Measurements from ENCODE around the gene KRTAP10-3.

DNA sequence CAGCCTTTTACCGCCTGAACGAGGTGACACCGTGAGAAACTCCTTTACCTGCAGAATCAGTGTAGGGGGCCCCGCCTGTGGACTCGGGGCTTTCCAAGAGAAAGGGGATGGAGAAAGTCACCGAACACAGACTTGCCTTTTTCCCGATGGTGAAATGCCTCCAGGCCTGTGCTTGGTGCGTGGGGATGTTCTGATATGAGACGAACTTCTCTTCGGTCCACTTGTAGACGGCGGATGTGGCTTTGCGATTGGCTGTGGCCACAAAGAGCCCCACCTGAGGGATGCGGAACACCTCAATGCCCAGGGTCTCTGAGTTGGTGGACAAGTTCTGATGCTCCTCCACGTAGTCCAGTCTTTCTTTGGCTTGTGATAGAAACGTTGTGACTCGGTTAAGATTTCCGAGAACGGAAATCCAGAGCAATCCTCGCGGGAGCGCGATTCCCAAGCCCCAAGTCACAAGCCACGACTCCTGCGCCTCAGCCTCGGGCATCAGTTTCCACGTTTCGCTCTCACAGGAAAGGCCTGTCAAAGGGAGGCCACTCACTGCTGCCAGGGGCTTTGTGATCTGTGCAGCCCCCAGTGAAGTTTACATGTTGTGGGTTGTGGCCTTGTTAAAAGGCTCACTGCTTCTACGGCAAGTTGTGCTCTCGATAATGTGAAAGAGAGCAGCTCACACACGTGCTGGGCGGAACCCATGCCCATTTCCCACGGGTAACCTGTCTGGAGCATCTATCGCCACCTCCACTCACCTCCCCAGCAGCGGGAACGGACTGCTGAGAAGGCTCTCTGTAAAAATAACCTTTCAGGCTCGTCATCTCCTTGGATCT, 31.2 kb downstream of the KRTAP10-3 start:
- no peak for TF ChIP-seq POLR2A (IDR thresholded peaks at IDR 0.05)
- TF ChIP-seq, protein P1, sequence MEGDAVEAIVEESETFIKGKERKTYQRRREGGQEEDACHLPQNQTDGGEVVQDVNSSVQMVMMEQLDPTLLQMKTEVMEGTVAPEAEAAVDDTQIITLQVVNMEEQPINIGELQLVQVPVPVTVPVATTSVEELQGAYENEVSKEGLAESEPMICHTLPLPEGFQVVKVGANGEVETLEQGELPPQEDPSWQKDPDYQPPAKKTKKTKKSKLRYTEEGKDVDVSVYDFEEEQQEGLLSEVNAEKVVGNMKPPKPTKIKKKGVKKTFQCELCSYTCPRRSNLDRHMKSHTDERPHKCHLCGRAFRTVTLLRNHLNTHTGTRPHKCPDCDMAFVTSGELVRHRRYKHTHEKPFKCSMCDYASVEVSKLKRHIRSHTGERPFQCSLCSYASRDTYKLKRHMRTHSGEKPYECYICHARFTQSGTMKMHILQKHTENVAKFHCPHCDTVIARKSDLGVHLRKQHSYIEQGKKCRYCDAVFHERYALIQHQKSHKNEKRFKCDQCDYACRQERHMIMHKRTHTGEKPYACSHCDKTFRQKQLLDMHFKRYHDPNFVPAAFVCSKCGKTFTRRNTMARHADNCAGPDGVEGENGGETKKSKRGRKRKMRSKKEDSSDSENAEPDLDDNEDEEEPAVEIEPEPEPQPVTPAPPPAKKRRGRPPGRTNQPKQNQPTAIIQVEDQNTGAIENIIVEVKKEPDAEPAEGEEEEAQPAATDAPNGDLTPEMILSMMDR (IDR thresholded peaks at IDR 0.05 in 4 of 5, conservative IDR thresholded peaks at IDR 0.05 in 1 of 5), result no peak

Measured in gastrocnemius medialis (tissue), 4 donors.